ENCODE measurements around the gene CDH13.

Gene CDH13

GRCh38 chr16:83840060-83840617, 1213.4 kb downstream of the CDH13 start:
- H3K4me3 ChIP-seq (ENCODE audit: low read depth, low read length) = no peak overlapping the region
- H3K27ac ChIP-seq (ENCODE audit: extremely low read depth, low read depth, low read length) = no peak overlapping the region
- H3K4me1 ChIP-seq (ENCODE audit: control insufficient read depth, insufficient read depth, low read length) = no peaks in the 10 kb centered on the region
- CTCF ChIA-PET = no interaction called here
- POLR2A ChIA-PET = no interaction called here
- no peaks in the 10 kb centered on the region for H3K36me3 ChIP-seq (ENCODE audit: control insufficient read depth in 2 of 2, insufficient read depth in 1 of 2, low read length in 2 of 2)
- no peak for TF ChIP-seq ZNF214 (tag by site-specific recombination; IDR thresholded peaks at IDR 0.05; ENCODE audit: borderline replicate concordance)
- TF ChIP-seq ZNF174 (tag by site-specific recombination; IDR thresholded peaks at IDR 0.05) = no peak
- no peak for TF ChIP-seq ZBTB8A (tag by site-specific recombination; IDR thresholded peaks at IDR 0.05)
- TF ChIP-seq ZBTB44 (tag by site-specific recombination; IDR thresholded peaks at IDR 0.05) = no peak
- no peak for TF ChIP-seq ZNF549 (tag by site-specific recombination; IDR thresholded peaks at IDR 0.05)
- TF ChIP-seq PRDM1 (tag by site-specific recombination; IDR thresholded peaks at IDR 0.05) = no peak
- no peak for TF ChIP-seq ZNF645 (tag by site-specific recombination; IDR thresholded peaks at IDR 0.05)
- no peaks in the 10 kb centered on the region for H3K9me3 ChIP-seq (ENCODE audit: control insufficient read depth, insufficient read depth, low read depth, low read length)

- Histone ChIP-seq H3K4me1 (ENCODE audit: control insufficient read depth, insufficient read depth, low read length) (no peaks in the 10 kb centered on the region), H3K36me3 (ENCODE audit: control insufficient read depth in 2 of 2, insufficient read depth in 1 of 2, low read length in 2 of 2) (no peaks in the 10 kb centered on the region), H3K4me3 (ENCODE audit: low read depth, low read length) (no peak overlapping the region), H3K27ac (ENCODE audit: extremely low read depth, low read depth, low read length) (no peak overlapping the region), H3K9me3 (ENCODE audit: control insufficient read depth, insufficient read depth, low read depth, low read length) (no peaks in the 10 kb centered on the region)
- no peak for TF ChIP-seq ZSCAN4 (tag by site-specific recombination; IDR thresholded peaks at IDR 0.05)
- no peak for TF ChIP-seq ZNF37A (tag by site-specific recombination; IDR thresholded peaks at IDR 0.05)
- TF ChIP-seq HIC1 (tag by site-specific recombination; IDR thresholded peaks at IDR 0.05) = no peak
- TF ChIP-seq ZNF433 (tag by site-specific recombination; IDR thresholded peaks at IDR 0.05; ENCODE audit: low read depth) = no peak
- no peak for TF ChIP-seq ZNF660 (tag by site-specific recombination; IDR thresholded peaks at IDR 0.05)
- no peak for TF ChIP-seq ZNF350 (tag by site-specific recombination; IDR thresholded peaks at IDR 0.05)
- TF ChIP-seq ZNF513 (tag by site-specific recombination; IDR thresholded peaks at IDR 0.05) = no peak
- TF ChIP-seq ZNF16 (tag by site-specific recombination; IDR thresholded peaks at IDR 0.05; ENCODE audit: low read depth) = no peak
- TF ChIP-seq ZBTB48 (tag by site-specific recombination; IDR thresholded peaks at IDR 0.05) = no peak
- TF ChIP-seq ZNF292 (tag by site-specific recombination; IDR thresholded peaks at IDR 0.05; ENCODE audit: borderline replicate concordance, low read depth) = no peak
- TF ChIP-seq ZNF280C (tag by site-specific recombination; IDR thresholded peaks at IDR 0.05) = no peak
- TF ChIP-seq ZNF10 (tag by site-specific recombination; IDR thresholded peaks at IDR 0.05) = no peak
- no peak for TF ChIP-seq ZNF214 (tag by site-specific recombination; IDR thresholded peaks at IDR 0.05; ENCODE audit: borderline replicate concordance)
- TF ChIP-seq ZNF664 (tag by site-specific recombination; IDR thresholded peaks at IDR 0.05) = no peak
- no peak for TF ChIP-seq AEBP2 (tag by site-specific recombination; IDR thresholded peaks at IDR 0.05; ENCODE audit: borderline replicate concordance)
- POLR2A ChIA-PET = no interaction called here
- CTCF ChIA-PET = interaction anchor here (0.6 to 2.3 kb wide), 2 partner anchors 16 to 272 kb away, joined by 4 to 7 read pairs; no protein-coding TSS in a partner anchor
Observed at GRCh38 chr16:83842291-83842690, 1215.5 kb downstream of the CDH13 start.

Measured in HEK293 (cell line).